ENCODE data around the gene CDKN2C. TPM values are rescaled to one million over a fixed set of nuclear protein-coding genes. Genes with fewer than 3 reads are reported as not detected.

CDKN2C gene
- total RNA-seq, 1 experiment from 2014 or later: 9.4 TPM

- ChIA-PET POLR2A (no interaction called here), RAD21 (ENCODE audit: low non-redundant PET in 1 of 2, low total read pairs in 2 of 2, uncharacterized antibody in 2 of 2, unreplicated experiment in 2 of 2) (no interaction called here), CTCF (no interaction called here)
- Histone ChIP-seq H3K9me3 (ENCODE audit: control insufficient read depth in 1 of 2, insufficient read depth in 1 of 2, low read depth in 1 of 2, low read length in 2 of 2) (no peaks in the 10 kb centered on the region), H3K27ac (ENCODE audit: low read depth, low read length) (no peak overlapping the region), H2AFZ (ENCODE audit: low read depth, low read length, poor library complexity, severe bottlenecking) (no peak overlapping the region), H3K9me2 (ENCODE audit: insufficient read depth) (no peaks in the 10 kb centered on the region; the same call in 1 of the 2 replicates), H3K36me3 (ENCODE audit: control insufficient read depth in 1 of 2, insufficient read depth in 2 of 2, low read length in 2 of 2) (no peaks in the 10 kb centered on the region), H4K20me1 (ENCODE audit: insufficient read depth) (no peaks in the 10 kb centered on the region), H3K27me3 (ENCODE audit: insufficient read depth, low read length) (no peaks in the 10 kb centered on the region), H3K9ac (ENCODE audit: low read length) (no peak overlapping the region), H3K4me3 (replicated peaks in 1 of 2; ENCODE audit: low read depth in 1 of 2, low read length in 2 of 2) (no peak overlapping the region), H3K4me2 (ENCODE audit: low read length) (no peak overlapping the region), H3K79me2 (ENCODE audit: insufficient read depth, low read length) (no peaks in the 10 kb centered on the region), H3K4me1 (ENCODE audit: control insufficient read depth in 1 of 2, insufficient read depth in 2 of 2, low read length in 2 of 2) (peaks cover 6 to 27% of the 10 kb centered on the region in 2 experiments; a peak in 3 of 4 replicates)
- intact Hi-C loops (cut with micrococcal nuclease): no loop called here
- ATAC-seq (no peak), DNase-seq (ENCODE audit: low read depth, low spot score) (no peak)
- no TSS peak for BruUV-seq (replicated peaks)
- TF ChIP-seq YY1 (IDR thresholded peaks at IDR 0.05; ENCODE audit: extremely low read depth, insufficient replicate concordance, low read depth, low read length) (no peak), REST (IDR thresholded peaks at IDR 0.05; ENCODE audit: low read depth) (no peak), EZH2phosphoT487 (IDR thresholded peaks at IDR 0.05; ENCODE audit: borderline replicate concordance) (no peak), ATF3 (IDR thresholded peaks at IDR 0.05) (no peak), POLR2A (IDR thresholded peaks at IDR 0.05; ENCODE audit: borderline replicate concordance, extremely low read depth, insufficient read depth, insufficient read length) (no peak), ZFX (IDR thresholded peaks at IDR 0.05) (no peak), ELF1 (IDR thresholded peaks at IDR 0.05; ENCODE audit: borderline replicate concordance, low read depth) (no peak)
Measured at GRCh38 chr1:50974618-50974935, 4.5 kb downstream of the CDKN2C start.

All from HCT116 (cell line).